AG04450 (cell line): ENCODE measurements around the gene DCST2. TPM values are rescaled to one million over a fixed set of nuclear protein-coding genes. Genes with fewer than 3 reads are reported as not detected.
"Not testable (repeated sequence)": the region's sequence is repeated elsewhere in the genome, so short reads cannot be mapped to it uniquely, and the experiment has no call there.

ENCODE experiments used
- CTCF ChIA-PET: fragments of 300-600, 350-600 bp; formaldehyde crosslinking; extraction: SDS; loops from one replicate; lab custom pipeline; 2022; ENCODE audit warnings: antibody characterized with exemption, inconsistent platforms; lab: Charles Lee
- POLR2A ChIA-PET: fragments of 350-600 bp; formaldehyde crosslinking; extraction: SDS; loops from one replicate; lab custom pipeline; 2021; ENCODE audit warnings: antibody characterized with exemption, inconsistent platforms; lab: Yijun Ruan, JAX
- DNase-seq: peaks from one replicate; pipeline ENCODE4 v3.0.0-alpha.2; 2011; ENCODE audit warnings: low read depth, low spot score
- H3K27ac ChIP-seq: one replicate; pipeline ENCODE4 v1.5.1; 2012; ENCODE audit warnings: low read depth, low read length, control low read depth
- H3K27me3 ChIP-seq: one replicate; pipeline ENCODE4 v1.6.0; 2012; ENCODE audit warnings: low read length; ENCODE audit not compliant: control insufficient read depth, insufficient read depth
- H3K4me3 ChIP-seq: 2 replicates; pipeline ENCODE4 v1.5.1; 2011; ENCODE audit warnings: mild to moderate bottlenecking, low read depth, low read length, control low read depth
- H3K9me3 ChIP-seq: 2 replicates; pipeline ENCODE4 v1.5.1; 2012; ENCODE audit warnings: low read length; ENCODE audit not compliant: control insufficient read depth, insufficient read depth
- CTCF ChIP-seq: IDR thresholded peaks from 2 replicates; pipeline ENCODE4 v1.5.1; 2011; ENCODE audit warnings: low read depth, low read length, control low read depth, inconsistent platforms
- polyA plus RNA-seq: library from polyadenylated mRNA; depleted of rRNA; stranded (reverse); fragments of >200 nt; gene quantifications from 2 replicates; pipeline ENCODE4 v1.2.3, GENCODE V29; 2011

Gene DCST2
- polyA plus RNA-seq, 1 experiment: 0.07 TPM

- H3K27me3 ChIP-seq, DNase-seq, H3K27ac ChIP-seq, H3K4me3 ChIP-seq, H3K9me3 ChIP-seq: not testable (repeated sequence)
- peak; percentile 50 for TF ChIP-seq CTCF
- CTCF ChIA-PET: interaction anchor here (0.6 to 4.1 kb wide), 14 partner anchors 8 to 174 kb away, joined by 3 to 28 read pairs (median 4); partner anchors contain the start of genes ADAM15, FLAD1, PBXIP1 and PMVK
- POLR2A ChIA-PET: interaction anchor here (0.7 to 1.3 kb wide), 4 partner anchors 8 to 26 kb away, joined by 5 to 9 read pairs (median 8); partner anchors contain the start of gene SHC1
These were observed 38.1 kb downstream of the DCST2 start for GRCh38 chr1:154995301-154995983.

GRCh38 chr1:154994591-154994990 lies 39.0 kb downstream of the DCST2 start:
- DNase-seq: no peak
- H3K4me3 ChIP-seq: no peak overlapping the region
- H3K27ac ChIP-seq: no peak overlapping the region
- H3K27me3 ChIP-seq: no peaks in the 10 kb centered on the region
- no peaks in the 10 kb centered on the region for H3K9me3 ChIP-seq
- ChIA-PET CTCF (interaction anchor here (1.1 to 4.1 kb wide), 9 partner anchors 11 to 94 kb away, joined by 3 to 28 read pairs (median 4); partner anchors contain the start of genes ADAM15, FLAD1, PBXIP1 and SHC1), POLR2A (interaction anchor here (0.8 to 2.0 kb wide), 2 partner anchors 21 to 24 kb away, joined by 5 to 14 read pairs; partner anchors contain the start of gene SHC1)
- no peak for TF ChIP-seq CTCF

GRCh38 chr1:154994269-154994587 lies 39.4 kb downstream of the DCST2 start:
- CTCF ChIA-PET: interaction anchor here (0.7 to 4.1 kb wide), 8 partner anchors 10 to 435 kb away, joined by 3 to 28 read pairs (median 4); partner anchors contain the start of genes ADAM15, FLAD1 and PBXIP1
- no peak for TF ChIP-seq CTCF
- no peak for DNase-seq
- no peak overlapping the region for H3K4me3 ChIP-seq
- POLR2A ChIA-PET: interaction anchor here (0.8 to 2.0 kb wide), 3 partner anchors 21 to 90 kb away, joined by 5 to 14 read pairs (median 5); partner anchors contain the start of gene SHC1
- H3K9me3 ChIP-seq: no peaks in the 10 kb centered on the region
- no peak overlapping the region for H3K27ac ChIP-seq
- no peaks in the 10 kb centered on the region for H3K27me3 ChIP-seq

GRCh38 chr1:154993572-154994268 lies 39.9 kb downstream of the DCST2 start, which contains the start of gene LENEP:
Gene LENEP, plus strand, starts transcription at chr1:154993586. Its CDS starts 22 bp downstream, at chr1:154993608.
- peak within 1 kb of the TSS; percentile 21 for H3K27ac ChIP-seq
- H3K9me3 ChIP-seq: no peaks in the 10 kb centered on the region
- TF ChIP-seq CTCF: no peak
- DNase-seq: no peak
- H3K27me3 ChIP-seq: no peaks in the 10 kb centered on the region
- ChIA-PET CTCF (interaction anchor here (0.7 to 4.1 kb wide), 10 partner anchors 9 to 434 kb away, joined by 3 to 28 read pairs (median 4); partner anchors contain the start of genes ADAM15, FLAD1 and PBXIP1), POLR2A (interaction anchor here (0.6 to 2.0 kb wide), 3 partner anchors 23 to 91 kb away, joined by 3 to 14 read pairs (median 5); partner anchors contain the start of gene SHC1)
- H3K4me3 ChIP-seq: no peak within 1 kb of the TSS
